Mesothelial cell of epicardium (in vitro differentiated cells): ENCODE data around the gene DYSF. TPM values are rescaled to one million over a fixed set of nuclear protein-coding genes. Genes with fewer than 3 reads are reported as not detected.
A peak's percentile ranks its signal among the peaks of the same experiment; 100 is the strongest.

Experiments used
- DNase-seq, 2 experiments: peaks; one replicate each; pipeline ENCODE4 v3.0.0; 2021; ENCODE audit warnings: low spot score in 2 of 2; ENCODE audit not compliant: unreplicated experiment in 2 of 2
- H3K27ac Mint-ChIP-seq: 2 replicates; pipeline ENCODE4 v1.8.0; 2021; ENCODE audit warnings: mixed read lengths
- H3K27me3 Mint-ChIP-seq: 2 replicates; pipeline ENCODE4 v1.8.0; 2021; ENCODE audit warnings: low read depth, mixed read lengths
- H3K36me3 Mint-ChIP-seq: 2 replicates; pipeline ENCODE4 v1.8.0; 2021; ENCODE audit warnings: mixed read lengths
- H3K4me1 Mint-ChIP-seq: 2 replicates; pipeline ENCODE4 v1.8.0; 2021; ENCODE audit warnings: mixed read lengths
- H3K4me3 Mint-ChIP-seq: 2 replicates; pipeline ENCODE4 v1.8.0; 2021; ENCODE audit warnings: mild to moderate bottlenecking, moderate library complexity, mixed read lengths
- H3K9me3 Mint-ChIP-seq: 2 replicates; pipeline ENCODE4 v1.8.0; 2021; ENCODE audit warnings: mixed read lengths
- CTCF ChIP-seq: fragments of 200-600 bp; sonication (generic); IDR thresholded peaks from one replicate; pipeline ENCODE4 v1.5.0; 2021; ENCODE audit warnings: antibody characterized with exemption; ENCODE audit not compliant: unreplicated experiment
- total RNA-seq: library from RNA; stranded (reverse); gene quantifications from 3 replicates; pipeline ENCODE4 v1.2.1, GENCODE V29; 2021

The DYSF gene
- total RNA-seq, 1 donor from 2014 or later = 0.96 TPM

GRCh38 chr2:71458413-71459083, 5.2 kb downstream of the DYSF start:
- no peak overlapping the region for H3K27ac Mint-ChIP-seq
- no peaks in the 10 kb centered on the region for H3K9me3 Mint-ChIP-seq
- H3K4me3 Mint-ChIP-seq = no peak overlapping the region
- DNase-seq = peak in 1 of 2 experiments; percentile 28
- peaks cover 39% of the 10 kb centered on the region for H3K27me3 Mint-ChIP-seq
- no peak for TF ChIP-seq CTCF
- H3K4me1 Mint-ChIP-seq = peaks cover 26% of the 10 kb centered on the region
- H3K36me3 Mint-ChIP-seq = no peaks in the 10 kb centered on the region

GRCh38 chr2:71459084-71459431, 5.7 kb downstream of the DYSF start:
- Mint-ChIP-seq H3K4me1 (peaks cover 26% of the 10 kb centered on the region), H3K27ac (no peak overlapping the region), H3K27me3 (peaks cover 34% of the 10 kb centered on the region), H3K4me3 (no peak overlapping the region), H3K9me3 (no peaks in the 10 kb centered on the region), H3K36me3 (no peaks in the 10 kb centered on the region)
- TF ChIP-seq CTCF = no peak
- peak in 1 of 2 experiments; percentile 1 for DNase-seq

GRCh38 chr2:71460056-71460455, 6.7 kb downstream of the DYSF start:
- Mint-ChIP-seq H3K9me3 (no peaks in the 10 kb centered on the region), H3K27ac (no peak overlapping the region), H3K4me1 (peaks cover 17% of the 10 kb centered on the region), H3K27me3 (peaks cover 24% of the 10 kb centered on the region), H3K4me3 (no peak overlapping the region), H3K36me3 (no peaks in the 10 kb centered on the region)
- no peak for TF ChIP-seq CTCF
- peak in 1 of 2 experiments; percentile 20 for DNase-seq

GRCh38 chr2:71460595-71461303, 7.4 kb downstream of the DYSF start:
- Mint-ChIP-seq H3K4me1 (peaks cover 11% of the 10 kb centered on the region), H3K9me3 (no peaks in the 10 kb centered on the region), H3K27ac (no peak overlapping the region), H3K36me3 (no peaks in the 10 kb centered on the region), H3K27me3 (peaks cover 18% of the 10 kb centered on the region), H3K4me3 (no peak overlapping the region)
- peak in 1 of 2 experiments; percentile 7 for DNase-seq
- peak; percentile 58 for TF ChIP-seq CTCF

GRCh38 chr2:71461304-71461671, 7.9 kb downstream of the DYSF start:
- peaks cover 14% of the 10 kb centered on the region for H3K27me3 Mint-ChIP-seq
- DNase-seq = peak in 1 of 2 experiments; percentile 25
- no peak for TF ChIP-seq CTCF
- no peak overlapping the region for H3K4me3 Mint-ChIP-seq
- peaks cover 6% of the 10 kb centered on the region for H3K4me1 Mint-ChIP-seq
- no peaks in the 10 kb centered on the region for H3K36me3 Mint-ChIP-seq
- no peak overlapping the region for H3K27ac Mint-ChIP-seq
- no peaks in the 10 kb centered on the region for H3K9me3 Mint-ChIP-seq
